Lower leg skin (tissue), 3 donors: Measurements from ENCODE around the gene TPRN.

Experiments
- CTCF ChIP-seq, 3 donors: fragments of 450-650 bp; IDR thresholded peaks; one replicate each; pipeline ENCODE4 v1.5.1; 2016; ENCODE audit warnings: antibody characterized with exemption in 3 of 3, mild to moderate bottlenecking in 3 of 3, moderate library complexity in 2 of 3
- POLR2A ChIP-seq, 2 donors: fragments of 450-650 bp; IDR thresholded peaks; one replicate each; pipeline ENCODE4 v1.6.1; 2016 to 2017; ENCODE audit warnings: antibody characterized with exemption in 2 of 2, mild to moderate bottlenecking in 1 of 2, moderate library complexity in 1 of 2

GRCh38 chr9:137200311-137201204 lies at the start of gene TPRN:
- TF ChIP-seq CTCF (IDR thresholded peaks at IDR 0.05): no peak
- TF ChIP-seq POLR2A (IDR thresholded peaks at IDR 0.05): no peak
